H1 (cell line): ENCODE data around the gene GRAMD1C. TPM values are rescaled to one million over a fixed set of nuclear protein-coding genes. Genes with fewer than 3 reads are reported as not detected.

Source experiments
- ATF3 ChIP-seq: IDR thresholded peaks from 2 replicates; pipeline ENCODE4 v1.6.1; 2011; ENCODE audit warnings: low read depth, mild to moderate bottlenecking, low read length; ENCODE audit not compliant: insufficient read depth
- BCL11A ChIP-seq, 2 experiments: IDR thresholded peaks; one replicate each; pipeline ENCODE4 v1.6.1; 2011; ENCODE audit warnings: low read depth in 2 of 2, low read length in 2 of 2, mild to moderate bottlenecking in 2 of 2
- CBX5 ChIP-seq: fragments of 300-800, 300-1000 bp; sonication (generic); IDR thresholded peaks from 2 replicates; pipeline ENCODE4 v1.7.1; 2016; ENCODE audit warnings: antibody characterized with exemption, low read length, low read depth
- CHD7 ChIP-seq: fragments of 300-600 bp; sonication (generic); IDR thresholded peaks from 2 replicates; pipeline ENCODE4 v1.7.1; 2012; ENCODE audit warnings: low read length, moderate library complexity, mild to moderate bottlenecking, inconsistent platforms; ENCODE audit not compliant: insufficient replicate concordance
- EZH2 ChIP-seq: fragments of 200-600 bp; sonication (generic); IDR thresholded peaks from 2 replicates; pipeline ENCODE4 v1.7.1; 2012; ENCODE audit warnings: low read depth, mild to moderate bottlenecking, moderate library complexity, low read length, inconsistent platforms; ENCODE audit not compliant: severe bottlenecking
- GABPA ChIP-seq: IDR thresholded peaks from 2 replicates; pipeline ENCODE4 v1.6.1; 2011; ENCODE audit warnings: mild to moderate bottlenecking, low read length, moderate library complexity, borderline replicate concordance; ENCODE audit not compliant: insufficient read depth
- JUND ChIP-seq: IDR thresholded peaks from 2 replicates; pipeline ENCODE4 v1.6.1; 2011; ENCODE audit warnings: mild to moderate bottlenecking, improper control_type of control experiment, low read length
- POLR2A ChIP-seq, 2 experiments: IDR thresholded peaks; 1 replicate in 1 of 2; 2 replicates in 1 of 2; pipeline ENCODE4 v1.6.1; 2011; ENCODE audit warnings: low read depth in 2 of 2, low read length in 2 of 2, mild to moderate bottlenecking in 2 of 2; ENCODE audit errors: control extremely low read depth in 1 of 2
- POU5F1 ChIP-seq: IDR thresholded peaks from 2 replicates; pipeline ENCODE4 v1.6.1; 2011; ENCODE audit warnings: low read depth, mild to moderate bottlenecking, low read length, moderate library complexity
- SUZ12 ChIP-seq: fragments of 200-600 bp; sonication (generic); IDR thresholded peaks from 2 replicates; pipeline ENCODE4 v1.6.1; 2012; ENCODE audit warnings: mild to moderate bottlenecking, inconsistent platforms, low read length, moderate library complexity, mixed read lengths
- ZNF274 ChIP-seq: IDR thresholded peaks from 2 replicates; pipeline ENCODE4 v1.7.0; 2012; ENCODE audit warnings: low read length, borderline replicate concordance; ENCODE audit errors: extremely low read depth
- polyA plus RNA-seq, 7 experiments: library from polyadenylated mRNA; depleted of rRNA in 3 of 7; stranded (reverse) in 5 of 7; unstranded in 2 of 7; fragments of >200 nt in 5 of 7; fragments of 200-250 nt in 2 of 7; gene quantifications; 1 replicate in 5 of 7; 2 replicates in 1 of 7; 4 replicates in 1 of 7; pipeline versions ENCODE4 v1.2.1 to v1.2.3, GENCODE V29; 2011 to 2013; ENCODE audit warnings: missing spikeins in 2 of 7, mixed read lengths in 2 of 7
- total RNA-seq: library from RNA; stranded (reverse); fragmentation: NEBNext Ultra II Directional; extraction: Animal tissue kit (Norgen Biotek cat#: 25700); gene quantifications from 2 replicates; pipeline ENCODE4 v1.2.1, GENCODE V29; 2021

The GRAMD1C gene
- total and polyA plus RNA-seq, 2 of the 8 experiments (the other 6 are each of a cell fraction or from before 2014, with no cell fraction given): 0.62 to 2.1 TPM

GRCh38 chr3:113838631-113839209 is at the start of gene GRAMD1C (continued):
- TF ChIP-seq CHD7 (no peak), POLR2A (IDR thresholded peaks at IDR 0.05; ENCODE audit: control extremely low read depth in 1 of 2, low read depth in 2 of 2, low read length in 2 of 2) (no peak), EZH2 (no peak), CBX5 (no peak), ZNF274 (no peak), POU5F1 (no peak), JUND (0 out of 2 replicates have a peak, but pooled peaks have one; percentile 10), BCL11A (IDR thresholded peaks at IDR 0.05; ENCODE audit: low read depth in 2 of 2, low read length in 2 of 2) (no peak), SUZ12 (no peak), GABPA (no peak), ATF3 (no peak)
